Cardiac septum (tissue), 1 donor: ENCODE measurements around the gene NETO1. TPM values are rescaled to one million over a fixed set of nuclear protein-coding genes. Genes with fewer than 3 reads are reported as not detected.

Experiments used
- DNase-seq: peaks from one replicate; pipeline ENCODE4 v3.0.0-alpha.2; 2020; ENCODE audit warnings: low spot score
- intact Hi-C: fragments of 100-400 bp; cut with DNase I; formaldehyde crosslinking; loops from one replicate; pipeline ENCODE4 v1.14.0; 2022
- long read RNA-seq: library from polyadenylated mRNA; unstranded; transcript quantifications from one replicate; pipeline ENCODE4 v2.0.0, GENCODE V29; 2021
- total RNA-seq: library from RNA; stranded (reverse); fragmentation: NEBNext Ultra II Directional; extraction: Animal tissue kit (Norgen Biotek cat#: 25700); gene quantifications from one replicate; pipeline ENCODE4 v1.2.1, GENCODE V29; 2021
- donor health status: DM: no; HTN: no; CAD: no.

Gene NETO1, protein sequence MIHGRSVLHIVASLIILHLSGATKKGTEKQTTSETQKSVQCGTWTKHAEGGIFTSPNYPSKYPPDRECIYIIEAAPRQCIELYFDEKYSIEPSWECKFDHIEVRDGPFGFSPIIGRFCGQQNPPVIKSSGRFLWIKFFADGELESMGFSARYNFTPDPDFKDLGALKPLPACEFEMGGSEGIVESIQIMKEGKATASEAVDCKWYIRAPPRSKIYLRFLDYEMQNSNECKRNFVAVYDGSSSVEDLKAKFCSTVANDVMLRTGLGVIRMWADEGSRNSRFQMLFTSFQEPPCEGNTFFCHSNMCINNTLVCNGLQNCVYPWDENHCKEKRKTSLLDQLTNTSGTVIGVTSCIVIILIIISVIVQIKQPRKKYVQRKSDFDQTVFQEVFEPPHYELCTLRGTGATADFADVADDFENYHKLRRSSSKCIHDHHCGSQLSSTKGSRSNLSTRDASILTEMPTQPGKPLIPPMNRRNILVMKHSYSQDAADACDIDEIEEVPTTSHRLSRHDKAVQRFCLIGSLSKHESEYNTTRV
- 0.83 TPM for total RNA-seq
- long read RNA-seq: 0 reads

- intact Hi-C loops: no loop called here
- DNase-seq: no peak
These were observed at the start of gene NETO1 for GRCh38 chr18:72867746-72868584. Gene NETO1, minus strand, starts transcription at chr18:72867987. Its CDS starts 696 bp downstream, at chr18:72867291.

GRCh38 chr18:72910045-72910444 is 42.3 kb upstream of the NETO1 start:
- DNase-seq: no peak
- intact Hi-C loops: no loop called here

GRCh38 chr18:72908181-72908580 is 40.4 kb upstream of the NETO1 start:
- intact Hi-C loops: no loop called here
- no peak for DNase-seq

DNA sequence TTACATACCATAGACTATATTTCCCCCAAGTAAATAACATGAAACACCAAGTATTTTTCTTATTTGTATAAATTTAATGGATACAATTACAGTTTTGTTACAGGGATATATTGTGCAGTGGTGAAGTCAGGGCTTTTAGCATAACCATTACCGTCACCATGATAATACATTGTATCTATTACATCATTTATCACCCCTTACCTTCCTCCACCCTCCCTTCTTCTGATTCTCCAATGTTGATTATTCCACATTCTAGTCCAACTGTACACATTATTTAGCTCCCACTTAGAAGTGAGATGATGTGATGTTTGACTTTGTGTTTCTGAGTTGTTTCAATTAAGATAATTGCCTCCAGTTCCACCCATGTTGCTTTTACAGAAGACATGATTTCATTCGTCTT is 35.2 kb upstream of the NETO1 start:
- no peak for DNase-seq
- intact Hi-C loops: no loop called here

GRCh38 chr18:72899338-72899737 is 31.6 kb upstream of the NETO1 start:
- intact Hi-C loops: no loop called here
- no peak for DNase-seq

- intact Hi-C loops: no loop called here
- no peak for DNase-seq
These were observed 31.1 kb upstream of the NETO1 start for GRCh38 chr18:72898870-72899269.

DNA sequence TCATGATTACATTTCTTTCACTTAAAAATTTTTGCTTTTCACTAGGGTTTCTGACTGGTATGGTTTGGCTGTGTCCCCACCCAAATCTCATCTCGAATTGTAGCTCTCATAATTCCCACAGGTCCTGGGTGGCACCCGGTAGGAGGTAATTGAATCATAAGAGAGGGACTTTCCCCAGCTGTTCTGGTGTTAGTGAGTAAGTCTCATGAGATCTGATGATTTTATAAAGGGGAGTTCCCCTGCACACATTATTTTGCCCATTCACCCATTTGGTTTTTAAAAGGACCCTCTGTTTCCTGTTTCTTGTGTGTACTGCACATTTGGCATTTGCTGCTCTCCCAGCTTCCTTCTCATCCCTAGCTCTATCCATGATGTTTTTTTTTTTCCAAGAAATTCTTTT is 27.8 kb upstream of the NETO1 start:
- DNase-seq: no peak
- intact Hi-C loops: no loop called here

DNA sequence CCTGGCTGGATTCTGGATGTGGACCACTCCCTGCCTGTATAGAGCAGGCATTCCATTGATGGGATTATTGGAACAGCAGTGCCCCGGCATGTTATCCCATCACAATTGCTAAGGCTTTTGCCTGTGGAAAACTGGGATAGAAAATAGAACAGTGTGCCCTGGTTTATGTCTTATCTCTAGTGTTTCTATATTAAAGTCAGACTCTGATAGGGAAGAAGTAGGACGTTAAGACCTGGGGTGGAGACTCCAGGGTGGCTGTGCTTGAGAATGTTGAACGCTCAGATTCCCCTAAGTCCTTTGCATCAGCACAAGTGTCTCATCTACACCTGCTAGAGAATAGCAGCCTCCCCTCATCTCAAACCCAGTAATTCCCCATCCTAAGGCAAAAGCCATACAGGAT is 10.8 kb upstream of the NETO1 start:
- intact Hi-C loops: no loop called here
- no peak for DNase-seq

- DNase-seq: no peak
- intact Hi-C loops: no loop called here
These were observed 10.4 kb upstream of the NETO1 start for GRCh38 chr18:72878143-72878542.

DNA sequence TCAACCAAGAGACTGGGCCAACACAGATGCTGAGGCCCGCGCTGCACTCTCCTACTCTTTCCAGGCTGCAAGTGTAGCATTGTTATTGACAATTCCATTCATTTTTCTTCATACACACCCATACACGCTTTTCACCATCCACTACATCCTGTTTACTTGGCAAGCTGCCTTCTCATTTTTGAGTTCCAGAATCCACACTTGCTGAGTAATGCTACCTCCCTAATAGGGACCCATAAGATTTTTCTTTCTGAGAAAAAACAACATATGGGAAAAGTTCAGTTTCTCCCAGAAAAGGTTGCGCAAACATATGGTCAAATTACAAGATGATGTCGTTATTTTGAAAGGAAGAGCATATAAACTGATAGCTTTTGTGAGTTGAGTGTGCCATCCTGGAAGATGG is 3.3 kb upstream of the NETO1 start:
- intact Hi-C loops: no loop called here
- DNase-seq: no peak

- no peak for DNase-seq
- intact Hi-C loops: no loop called here
These were observed 1.7 kb upstream of the NETO1 start for GRCh38 chr18:72869226-72870185.

GRCh38 chr18:72868585-72869225 is 918 bp upstream of the NETO1 start:
- no peak for DNase-seq
- intact Hi-C loops: no loop called here

DNA sequence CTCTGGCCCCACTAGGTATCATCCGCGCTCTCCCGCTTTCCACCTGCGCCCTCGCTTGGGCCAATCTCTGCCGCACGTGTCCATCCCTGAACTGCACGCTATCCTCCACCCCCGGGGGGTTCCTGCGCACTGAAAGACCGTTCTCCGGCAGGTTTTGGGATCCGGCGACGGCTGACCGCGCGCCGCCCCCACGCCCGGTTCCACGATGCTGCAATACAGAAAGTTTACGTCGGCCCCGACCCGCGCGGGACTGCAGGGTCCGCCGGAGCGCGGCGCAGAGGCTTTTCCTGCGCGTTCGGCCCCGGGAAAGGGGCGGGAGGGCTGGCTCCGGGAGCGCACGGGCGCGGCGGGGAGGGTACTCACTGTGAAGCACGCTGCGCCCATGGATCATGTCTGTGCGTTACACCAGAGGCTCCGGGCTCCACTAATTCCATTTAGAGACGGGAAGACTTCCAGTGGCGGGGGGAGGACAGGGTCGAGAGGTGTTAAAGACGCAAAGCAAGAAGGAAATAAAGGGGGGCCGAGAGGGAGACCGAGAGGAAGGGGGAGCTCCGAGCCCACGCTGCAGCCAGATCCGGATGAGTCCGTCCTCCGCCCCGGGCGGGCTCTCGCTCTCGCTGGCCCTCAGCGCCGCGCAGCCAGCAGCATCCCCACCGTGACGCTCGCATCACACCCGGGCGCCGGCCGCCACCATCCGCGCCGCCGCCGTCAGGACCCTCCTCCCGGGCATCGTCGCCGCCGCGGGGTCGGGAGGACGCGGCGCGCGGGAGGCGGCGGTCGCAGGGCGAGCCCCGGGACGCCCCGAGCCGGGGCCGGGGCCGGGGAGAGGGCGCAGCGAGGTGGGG is 664 bp downstream of the NETO1 start:
- no peak for DNase-seq
- intact Hi-C loops: no loop called here

DNA sequence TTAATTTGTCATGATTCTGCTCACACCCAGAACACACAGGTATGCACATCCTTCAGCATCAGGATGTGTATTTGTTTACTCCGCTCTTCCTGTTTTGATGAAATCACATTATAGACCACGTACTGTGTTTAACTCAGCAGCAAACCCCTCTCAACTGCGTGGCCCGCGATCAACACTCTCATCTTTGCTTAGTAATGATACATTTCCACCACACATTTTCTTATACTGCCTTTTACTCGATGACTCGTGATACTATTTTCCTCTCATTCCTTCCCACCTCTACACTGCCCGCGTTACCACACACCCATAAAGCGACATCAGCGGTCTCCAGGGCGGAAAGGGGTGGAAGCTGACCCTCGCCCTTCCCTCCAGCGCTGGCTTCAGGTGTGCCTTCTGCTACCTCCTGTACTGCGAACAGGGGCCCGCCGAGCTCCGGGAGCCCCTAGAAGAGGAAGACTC is 1.3 kb downstream of the NETO1 start:
- DNase-seq: no peak
- intact Hi-C loops: no loop called here

DNA sequence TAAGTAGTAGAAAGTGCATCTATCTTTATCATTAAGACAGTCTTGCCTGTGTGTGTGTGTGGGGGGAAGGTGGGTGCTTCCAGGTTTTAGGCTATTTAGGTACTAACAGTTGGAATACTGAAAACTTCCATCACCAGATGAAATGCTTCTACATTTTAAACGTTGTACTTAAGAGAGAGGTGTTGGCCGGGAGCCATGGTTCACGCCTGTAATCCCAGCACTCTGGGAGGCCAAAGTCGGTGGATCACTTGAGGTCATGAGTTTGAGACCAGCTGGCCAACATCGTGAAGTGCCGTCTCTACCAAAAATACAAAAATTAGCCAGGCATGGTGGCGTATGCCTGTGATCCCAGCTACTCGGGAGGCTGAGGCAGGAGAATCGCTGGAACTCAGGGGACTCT is 4.0 kb downstream of the NETO1 start:
- intact Hi-C loops: no loop called here
- DNase-seq: no peak

DNA sequence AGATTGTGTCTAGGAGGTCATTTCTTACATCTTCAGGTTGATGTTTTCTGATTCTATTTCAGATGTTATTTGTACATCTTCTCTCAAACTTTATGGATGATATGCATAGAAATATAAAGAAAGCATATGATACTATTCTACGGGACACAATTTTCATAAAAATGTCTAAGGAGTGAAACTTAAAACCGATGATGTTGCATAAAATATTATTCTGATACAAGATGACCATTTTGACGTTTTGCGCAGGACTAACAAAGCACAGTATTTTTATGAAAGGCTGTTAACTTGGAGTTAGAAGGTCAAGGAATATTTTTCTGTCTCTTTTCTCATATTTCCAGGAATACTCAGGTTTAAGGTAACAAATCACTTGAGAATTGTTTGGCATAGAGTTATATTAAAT is 8.7 kb downstream of the NETO1 start:
- DNase-seq: no peak
- intact Hi-C loops: no loop called here

DNA sequence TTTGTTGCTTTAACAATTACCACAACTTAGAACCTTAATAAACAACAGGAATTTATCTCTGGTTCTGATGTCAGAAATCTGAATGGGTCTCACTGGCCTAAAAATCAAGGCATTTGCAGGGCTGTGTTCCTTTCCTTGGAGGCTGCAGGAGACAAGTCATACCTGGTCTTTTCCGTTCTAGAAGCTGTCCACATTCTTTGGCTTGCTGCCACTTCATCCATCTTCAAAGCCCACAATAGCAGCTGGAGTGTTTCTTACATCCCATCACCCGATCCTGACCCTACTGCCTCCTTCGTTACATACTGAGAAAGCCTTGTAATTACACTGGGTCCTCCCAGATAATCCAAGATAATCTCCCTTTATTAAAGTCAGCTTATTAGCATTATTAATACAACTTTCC is 18.1 kb downstream of the NETO1 start:
- DNase-seq: no peak
- intact Hi-C loops: no loop called here
